ENCODE data around the gene SLC10A6.

The SLC10A6 gene

DNA sequence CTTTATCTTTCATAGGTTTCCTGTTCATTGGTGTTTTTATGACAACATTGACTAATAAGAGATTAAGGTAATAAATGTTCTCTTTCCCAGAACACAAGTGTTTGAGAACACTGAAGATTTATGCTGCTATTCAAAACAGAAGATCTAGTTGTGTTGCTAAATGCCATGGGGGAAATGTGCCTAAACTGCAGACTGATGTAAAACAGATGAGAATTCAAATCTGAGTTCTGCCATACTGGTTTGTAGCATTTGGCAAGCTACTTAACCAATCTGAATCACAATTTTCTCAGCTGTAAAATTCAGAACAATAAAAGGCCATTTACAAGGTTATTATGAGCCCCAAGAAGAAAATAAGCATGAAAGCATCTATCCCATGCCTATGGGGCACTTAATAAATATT, 2.3 kb downstream of the SLC10A6 start:
- H3K9me3 ChIP-seq (ENCODE audit: control insufficient read depth, insufficient read depth, low read length) = no peaks in the 10 kb centered on the region
- H3K4me3 ChIP-seq (ENCODE audit: low read depth, low read length) = no peak overlapping the region
- H3K4me1 ChIP-seq (ENCODE audit: control insufficient read depth, insufficient read depth, low read length) = peaks cover 9% of the 10 kb centered on the region
- H3K27me3 ChIP-seq (ENCODE audit: control insufficient read depth, insufficient read depth, low read length) = no peaks in the 10 kb centered on the region
- H3K36me3 ChIP-seq (ENCODE audit: control insufficient read depth, insufficient read depth, low read length) = no peaks in the 10 kb centered on the region
- no peak overlapping the region for H3K9ac ChIP-seq (ENCODE audit: low read depth, low read length)
- no peak overlapping the region for H3K27ac ChIP-seq (ENCODE audit: low read depth, low read length)

DNA sequence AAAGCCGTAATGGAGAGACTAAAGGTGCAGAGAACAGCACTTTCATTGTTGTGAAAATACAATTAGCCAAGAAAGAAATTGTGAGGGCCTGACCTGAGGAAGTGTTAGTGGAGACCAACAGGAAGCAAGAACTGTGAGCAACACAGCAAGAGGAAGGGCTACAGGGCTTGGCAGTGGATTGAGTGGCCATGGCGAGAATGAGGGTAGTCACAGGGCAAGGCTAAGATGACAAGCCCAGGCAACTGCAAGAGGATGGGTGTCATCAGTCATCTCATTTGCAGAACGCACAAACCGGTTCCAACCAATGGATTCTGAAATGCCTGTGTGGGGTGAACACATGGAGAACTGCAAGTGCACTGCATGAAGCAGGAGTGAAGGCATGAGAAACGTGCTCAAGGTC, 3.6 kb downstream of the SLC10A6 start:
- Histone ChIP-seq H3K9me3 (ENCODE audit: control insufficient read depth, insufficient read depth, low read length) (no peaks in the 10 kb centered on the region), H3K4me3 (ENCODE audit: low read depth, low read length) (no peak overlapping the region), H3K27ac (ENCODE audit: low read depth, low read length) (no peak overlapping the region), H3K27me3 (ENCODE audit: control insufficient read depth, insufficient read depth, low read length) (no peaks in the 10 kb centered on the region), H3K36me3 (ENCODE audit: control insufficient read depth, insufficient read depth, low read length) (no peaks in the 10 kb centered on the region), H3K4me1 (ENCODE audit: control insufficient read depth, insufficient read depth, low read length) (peaks cover 9% of the 10 kb centered on the region), H3K9ac (ENCODE audit: low read depth, low read length) (no peak overlapping the region)

DNA sequence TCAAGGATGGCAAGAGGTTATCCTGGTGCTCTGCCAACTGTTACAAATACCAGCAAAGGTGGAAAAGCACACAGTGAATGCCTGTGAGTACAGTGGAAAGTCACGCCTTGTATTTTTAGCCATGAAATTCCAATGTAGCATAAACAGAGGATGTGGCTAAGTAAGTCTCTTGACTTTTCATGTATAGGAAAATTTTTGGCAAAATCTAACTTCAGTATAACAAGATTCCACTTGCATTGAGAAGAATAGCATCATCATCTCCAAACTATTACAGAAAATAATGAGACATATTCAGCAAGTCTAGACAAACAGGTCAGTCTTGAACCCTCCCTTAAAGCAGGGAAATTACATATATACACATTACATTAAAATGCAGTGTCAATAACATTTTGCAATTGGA, 7.9 kb downstream of the SLC10A6 start:
- no peaks in the 10 kb centered on the region for H3K27me3 ChIP-seq (ENCODE audit: control insufficient read depth, insufficient read depth, low read length)
- H3K9ac ChIP-seq (ENCODE audit: low read depth, low read length) = no peak overlapping the region
- no peaks in the 10 kb centered on the region for H3K4me1 ChIP-seq (ENCODE audit: control insufficient read depth, insufficient read depth, low read length)
- no peak overlapping the region for H3K4me3 ChIP-seq (ENCODE audit: low read depth, low read length)
- H3K36me3 ChIP-seq (ENCODE audit: control insufficient read depth, insufficient read depth, low read length) = no peaks in the 10 kb centered on the region
- H3K9me3 ChIP-seq (ENCODE audit: control insufficient read depth, insufficient read depth, low read length) = no peaks in the 10 kb centered on the region
- no peak overlapping the region for H3K27ac ChIP-seq (ENCODE audit: low read depth, low read length)

DNA sequence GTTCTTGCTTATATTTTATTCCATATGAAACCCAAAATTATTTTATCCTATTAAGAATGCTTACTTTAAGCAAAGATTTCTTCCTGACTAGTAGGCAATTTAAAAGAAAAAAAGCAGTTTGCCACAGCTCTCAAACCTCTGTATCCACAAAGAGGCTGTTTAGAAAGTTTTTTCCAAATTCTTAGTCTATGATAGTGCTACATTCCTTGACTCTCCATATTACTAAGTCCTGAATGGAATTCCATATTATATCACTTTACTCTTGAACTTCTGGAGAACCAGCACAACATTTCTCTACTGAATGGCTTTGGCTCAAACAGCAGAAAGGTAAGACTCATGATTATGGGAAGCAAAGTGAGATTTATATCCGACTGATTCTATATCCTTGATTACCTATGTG, 8.3 kb downstream of the SLC10A6 start:
- Histone ChIP-seq H3K36me3 (ENCODE audit: control insufficient read depth, insufficient read depth, low read length) (no peaks in the 10 kb centered on the region), H3K27me3 (ENCODE audit: control insufficient read depth, insufficient read depth, low read length) (no peaks in the 10 kb centered on the region), H3K9me3 (ENCODE audit: control insufficient read depth, insufficient read depth, low read length) (no peaks in the 10 kb centered on the region), H3K9ac (ENCODE audit: low read depth, low read length) (no peak overlapping the region), H3K4me1 (ENCODE audit: control insufficient read depth, insufficient read depth, low read length) (no peaks in the 10 kb centered on the region), H3K4me3 (ENCODE audit: low read depth, low read length) (no peak overlapping the region), H3K27ac (ENCODE audit: low read depth, low read length) (no peak overlapping the region)

DNA sequence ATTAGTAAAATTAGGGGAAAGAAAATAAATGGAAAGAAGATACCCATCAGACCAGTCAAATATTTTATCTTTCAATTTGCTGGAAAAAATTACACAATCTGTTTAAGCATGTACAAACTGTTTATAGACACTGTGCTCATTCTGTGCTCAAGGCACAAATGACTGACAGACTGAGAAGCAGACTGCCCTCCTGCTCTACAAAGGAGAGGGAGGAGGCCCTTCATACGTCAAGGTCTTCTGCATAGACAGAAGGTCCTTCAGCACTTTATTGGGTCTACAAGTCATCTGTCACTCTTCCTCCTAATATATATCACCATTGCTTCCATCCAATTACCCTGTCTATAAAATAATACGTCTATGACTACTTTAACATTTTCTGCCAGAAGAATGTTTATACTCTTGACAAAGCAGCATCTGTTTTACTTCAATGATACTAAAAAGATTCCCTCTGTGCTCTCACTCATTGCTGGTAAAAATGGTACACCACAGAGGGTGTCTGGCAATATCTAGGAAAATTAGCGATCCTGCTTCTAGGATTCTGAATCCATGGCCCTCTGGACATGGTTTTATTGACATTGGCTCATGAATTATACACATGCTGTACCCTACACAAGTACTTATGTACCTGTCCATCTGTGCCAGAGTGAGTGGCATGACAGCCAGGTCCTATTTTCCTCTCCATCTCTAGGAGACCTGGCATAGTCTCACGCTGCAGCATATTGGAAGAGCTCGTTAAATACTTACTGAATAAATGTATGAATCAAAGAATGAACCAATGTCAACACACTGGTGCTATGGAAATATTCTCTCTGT, 11.3 kb downstream of the SLC10A6 start:
- no peak overlapping the region for H3K4me3 ChIP-seq (ENCODE audit: low read depth, low read length)
- no peaks in the 10 kb centered on the region for H3K36me3 ChIP-seq (ENCODE audit: control insufficient read depth, insufficient read depth, low read length)
- no peaks in the 10 kb centered on the region for H3K9me3 ChIP-seq (ENCODE audit: control insufficient read depth, insufficient read depth, low read length)
- no peaks in the 10 kb centered on the region for H3K27me3 ChIP-seq (ENCODE audit: control insufficient read depth, insufficient read depth, low read length)
- H3K9ac ChIP-seq (ENCODE audit: low read depth, low read length) = no peak overlapping the region
- no peak overlapping the region for H3K27ac ChIP-seq (ENCODE audit: low read depth, low read length)
- no peaks in the 10 kb centered on the region for H3K4me1 ChIP-seq (ENCODE audit: control insufficient read depth, insufficient read depth, low read length)

DNA sequence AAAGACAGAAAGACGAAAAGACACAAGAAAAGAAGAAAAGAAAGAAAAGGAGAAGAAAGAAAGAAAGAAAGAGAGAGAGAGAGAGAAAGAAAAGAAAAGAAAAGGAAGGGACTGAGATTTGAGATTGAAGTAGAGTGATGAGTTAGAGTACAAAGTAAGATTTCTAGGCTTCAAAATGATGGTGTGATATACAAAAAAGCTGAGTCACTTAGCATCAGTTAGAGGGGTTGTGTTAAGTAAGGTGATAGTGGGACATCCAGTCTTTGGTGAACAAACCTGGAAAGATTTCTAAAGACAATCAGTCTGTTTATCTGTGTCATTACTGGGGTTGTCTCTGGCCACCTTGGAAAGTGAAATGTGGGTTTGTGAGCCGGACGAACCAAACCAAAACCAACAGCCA, 13.5 kb downstream of the SLC10A6 start:
- Histone ChIP-seq H3K36me3 (ENCODE audit: control insufficient read depth, insufficient read depth, low read length) (no peaks in the 10 kb centered on the region), H3K4me3 (ENCODE audit: low read depth, low read length) (no peak overlapping the region), H3K9ac (ENCODE audit: low read depth, low read length) (no peak overlapping the region), H3K9me3 (ENCODE audit: control insufficient read depth, insufficient read depth, low read length) (no peaks in the 10 kb centered on the region), H3K27ac (ENCODE audit: low read depth, low read length) (no peak overlapping the region), H3K4me1 (ENCODE audit: control insufficient read depth, insufficient read depth, low read length) (no peaks in the 10 kb centered on the region), H3K27me3 (ENCODE audit: control insufficient read depth, insufficient read depth, low read length) (no peaks in the 10 kb centered on the region)

DNA sequence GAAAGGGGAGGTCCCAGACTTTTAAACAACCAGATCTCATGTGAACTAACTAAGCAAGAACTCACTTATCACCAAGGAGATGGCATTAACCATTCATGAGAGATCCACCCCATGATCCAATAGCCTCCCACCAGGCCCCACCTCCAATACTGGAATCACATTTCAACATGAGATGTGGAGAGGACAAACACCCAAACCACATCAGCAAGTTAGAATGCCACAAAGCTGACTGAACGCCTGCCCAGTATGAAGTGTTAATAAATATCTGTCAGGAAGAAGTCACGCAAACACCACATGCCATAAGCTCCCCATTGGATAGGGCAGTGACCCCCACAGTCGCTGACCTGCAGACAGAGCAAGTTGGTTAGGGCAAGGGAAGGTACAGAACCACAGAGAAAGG, 14.3 kb downstream of the SLC10A6 start:
- Histone ChIP-seq H3K9me3 (ENCODE audit: control insufficient read depth, insufficient read depth, low read length) (no peaks in the 10 kb centered on the region), H3K9ac (ENCODE audit: low read depth, low read length) (no peak overlapping the region), H3K27ac (ENCODE audit: low read depth, low read length) (no peak overlapping the region), H3K4me1 (ENCODE audit: control insufficient read depth, insufficient read depth, low read length) (no peaks in the 10 kb centered on the region), H3K27me3 (ENCODE audit: control insufficient read depth, insufficient read depth, low read length) (no peaks in the 10 kb centered on the region), H3K4me3 (ENCODE audit: low read depth, low read length) (no peak overlapping the region), H3K36me3 (ENCODE audit: control insufficient read depth, insufficient read depth, low read length) (no peaks in the 10 kb centered on the region)

DNA sequence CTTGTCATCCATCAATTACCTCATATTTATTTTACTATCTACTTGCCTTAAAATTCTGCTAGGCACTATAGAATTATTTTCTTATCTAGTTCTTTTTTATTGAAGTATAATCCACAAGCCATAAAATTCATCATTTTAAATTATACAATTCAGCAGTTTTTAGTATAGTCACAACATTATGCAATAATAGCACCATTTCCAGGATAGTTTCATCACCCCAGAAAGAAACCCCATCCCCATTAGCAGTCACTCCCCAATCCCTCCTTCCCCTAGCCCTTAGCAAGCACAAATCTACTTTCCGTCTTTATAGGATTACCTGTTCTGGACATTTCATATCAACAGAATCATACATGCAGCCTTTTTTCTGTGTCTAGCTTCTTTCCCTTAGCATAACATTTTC, 15.6 kb downstream of the SLC10A6 start:
- Histone ChIP-seq H3K4me3 (ENCODE audit: low read depth, low read length) (no peak overlapping the region), H3K4me1 (ENCODE audit: control insufficient read depth, insufficient read depth, low read length) (no peaks in the 10 kb centered on the region), H3K27me3 (ENCODE audit: control insufficient read depth, insufficient read depth, low read length) (no peaks in the 10 kb centered on the region), H3K27ac (ENCODE audit: low read depth, low read length) (no peak overlapping the region), H3K9ac (ENCODE audit: low read depth, low read length) (no peak overlapping the region), H3K9me3 (ENCODE audit: control insufficient read depth, insufficient read depth, low read length) (no peaks in the 10 kb centered on the region), H3K36me3 (ENCODE audit: control insufficient read depth, insufficient read depth, low read length) (no peaks in the 10 kb centered on the region)

DNA sequence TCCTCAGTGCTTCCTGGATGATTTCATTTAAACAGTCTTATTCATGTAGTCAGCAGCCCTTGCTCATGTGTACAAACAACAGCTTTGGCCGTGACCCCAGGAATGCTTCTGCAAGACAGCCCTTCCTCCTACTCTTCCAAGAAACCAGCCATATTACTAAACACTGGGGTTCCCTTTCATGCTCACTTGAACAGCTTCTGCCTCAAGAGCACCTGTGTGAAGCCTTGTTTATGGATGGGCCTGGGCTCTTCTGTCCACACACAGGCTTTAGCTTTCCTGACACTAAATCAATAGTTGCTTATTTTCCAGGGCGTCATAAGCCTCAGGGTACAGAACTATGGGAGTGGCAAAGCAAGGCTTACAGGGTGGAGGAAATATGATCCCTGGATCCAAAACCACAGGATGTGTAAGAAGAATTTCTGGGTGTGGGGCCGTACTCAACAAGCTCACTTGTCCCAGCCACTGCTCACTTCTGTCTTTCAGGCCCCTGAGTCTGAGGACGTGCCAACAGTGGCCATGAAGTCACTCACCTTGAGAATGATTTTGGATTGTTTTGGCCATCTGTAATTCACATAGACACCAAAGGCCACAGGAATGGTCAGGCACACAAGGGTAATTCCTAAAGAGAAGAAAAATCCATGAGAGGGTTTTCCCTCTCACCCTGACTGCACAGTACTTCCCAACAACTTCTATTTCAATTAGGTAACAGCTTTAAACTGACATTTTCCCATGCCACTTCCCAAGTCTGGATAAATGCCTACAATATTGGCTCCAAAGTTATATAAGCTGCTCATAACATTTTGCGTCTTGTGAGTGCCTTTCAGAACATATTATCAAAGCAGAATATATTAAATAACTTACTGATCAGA, 17.7 kb downstream of the SLC10A6 start:
- H3K27me3 ChIP-seq (ENCODE audit: control insufficient read depth, insufficient read depth, low read length) = no peaks in the 10 kb centered on the region
- no peak overlapping the region for H3K27ac ChIP-seq (ENCODE audit: low read depth, low read length)
- H3K9ac ChIP-seq (ENCODE audit: low read depth, low read length) = no peak overlapping the region
- H3K36me3 ChIP-seq (ENCODE audit: control insufficient read depth, insufficient read depth, low read length) = no peaks in the 10 kb centered on the region
- no peaks in the 10 kb centered on the region for H3K4me1 ChIP-seq (ENCODE audit: control insufficient read depth, insufficient read depth, low read length)
- H3K9me3 ChIP-seq (ENCODE audit: control insufficient read depth, insufficient read depth, low read length) = no peaks in the 10 kb centered on the region
- no peak overlapping the region for H3K4me3 ChIP-seq (ENCODE audit: low read depth, low read length)

DNA sequence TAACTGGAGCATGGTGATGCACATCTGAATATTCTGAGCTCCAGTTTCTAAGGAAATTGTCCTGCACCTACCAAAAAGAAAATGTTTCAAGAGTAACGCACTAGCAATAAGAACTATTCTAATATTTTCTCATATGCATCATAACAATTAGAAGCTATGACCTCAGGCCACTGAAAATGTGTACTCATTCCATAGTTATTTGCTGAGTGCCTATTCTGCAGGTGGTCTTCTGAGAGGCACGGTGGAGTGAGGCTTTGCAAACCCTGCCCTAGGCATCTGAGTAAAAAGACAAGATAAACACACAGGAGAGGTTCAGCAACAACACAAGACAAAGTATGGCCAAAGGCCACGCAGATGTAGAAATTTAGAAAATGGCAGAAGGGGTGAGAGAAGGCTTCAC, 23.7 kb downstream of the SLC10A6 start:
- Histone ChIP-seq H3K27ac (ENCODE audit: low read depth, low read length) (no peak overlapping the region), H3K9me3 (ENCODE audit: control insufficient read depth, insufficient read depth, low read length) (no peaks in the 10 kb centered on the region)

DNA sequence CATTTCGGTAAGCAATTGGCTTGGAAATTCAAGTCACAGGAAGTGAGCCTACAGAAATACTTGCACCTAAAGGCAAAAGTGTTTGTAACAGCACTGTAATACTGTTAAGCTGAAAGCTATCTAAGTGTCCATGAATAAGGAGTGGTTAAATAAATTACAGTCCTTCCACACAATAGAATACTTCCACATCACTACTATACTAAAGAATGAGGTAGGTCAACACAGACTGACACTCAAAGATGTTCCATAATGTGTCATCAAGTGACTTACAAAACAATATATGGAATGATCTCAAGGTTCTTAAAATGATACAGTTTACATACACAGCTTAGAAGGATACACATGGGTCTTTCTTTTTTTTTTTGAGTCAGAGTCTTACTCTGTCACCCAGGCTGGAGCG, 27.0 kb downstream of the SLC10A6 start:
- H3K4me3 ChIP-seq (ENCODE audit: low read depth, low read length) = no peak overlapping the region
- no peaks in the 10 kb centered on the region for H3K9me3 ChIP-seq (ENCODE audit: control insufficient read depth, insufficient read depth, low read length)
- no peaks in the 10 kb centered on the region for H3K36me3 ChIP-seq (ENCODE audit: control insufficient read depth, insufficient read depth, low read length)
- H3K27ac ChIP-seq (ENCODE audit: low read depth, low read length) = no peak overlapping the region
- no peaks in the 10 kb centered on the region; the same call in 1 of the 2 replicates for H3K4me1 ChIP-seq (ENCODE audit: control insufficient read depth, insufficient read depth, low read length)
- H3K9ac ChIP-seq (ENCODE audit: low read depth, low read length) = no peak overlapping the region
- no peaks in the 10 kb centered on the region for H3K27me3 ChIP-seq (ENCODE audit: control insufficient read depth, insufficient read depth, low read length)

More for the DNA sequence above, 23.7 kb downstream of the SLC10A6 start:
- Histone ChIP-seq H3K4me3 (ENCODE audit: low read depth, low read length) (no peak overlapping the region), H3K27me3 (ENCODE audit: control insufficient read depth, insufficient read depth, low read length) (no peaks in the 10 kb centered on the region), H3K4me1 (ENCODE audit: control insufficient read depth, insufficient read depth, low read length) (no peaks in the 10 kb centered on the region), H3K9ac (ENCODE audit: low read depth, low read length) (no peak overlapping the region), H3K36me3 (ENCODE audit: control insufficient read depth, insufficient read depth, low read length) (no peaks in the 10 kb centered on the region)
